HG03575 (cell line): Measurements from ENCODE around the gene AMOTL2.

ENCODE experiments used
- ATAC-seq: cut with Tn5 transposase; IDR thresholded peaks from one replicate; pipeline ENCODE4 v1.9.1; 2021; ENCODE audit not compliant: unreplicated experiment, insufficient number of reproducible peaks, low FRiP score; ENCODE audit errors: extremely low read depth

AMOTL2 gene

GRCh38 chr3:134374105-134374790 lies at the start of gene AMOTL2:
AMOTL2 (minus strand) TSS chr3:134374447; CDS start chr3:134371433, 3,014 bp downstream.
- no peak for ATAC-seq

GRCh38 chr3:134423153-134423552 lies 48.9 kb upstream of the AMOTL2 start:
- no peak for ATAC-seq

GRCh38 chr3:134419960-134420321 lies 45.7 kb upstream of the AMOTL2 start:
- ATAC-seq, result no peak

GRCh38 chr3:134419214-134419959 lies 45.1 kb upstream of the AMOTL2 start:
- ATAC-seq, result no peak

GRCh38 chr3:134409041-134409440 lies 34.8 kb upstream of the AMOTL2 start:
- ATAC-seq, result no peak

GRCh38 chr3:134407239-134407625 lies 33.0 kb upstream of the AMOTL2 start:
- ATAC-seq, result no peak

GRCh38 chr3:134406331-134407238 lies 32.3 kb upstream of the AMOTL2 start:
- no peak for ATAC-seq

GRCh38 chr3:134404366-134404885 lies 30.2 kb upstream of the AMOTL2 start:
- ATAC-seq, result no peak

GRCh38 chr3:134397755-134398154 lies 23.5 kb upstream of the AMOTL2 start:
- no peak for ATAC-seq

- no peak for ATAC-seq
Measured at GRCh38 chr3:134395103-134395502, 20.9 kb upstream of the AMOTL2 start.

GRCh38 chr3:134394380-134394779 lies 20.1 kb upstream of the AMOTL2 start:
- no peak for ATAC-seq

- no peak for ATAC-seq
Measured at GRCh38 chr3:134393074-134393473, 18.8 kb upstream of the AMOTL2 start.

- no peak for ATAC-seq
Measured at GRCh38 chr3:134392336-134392983, 18.2 kb upstream of the AMOTL2 start.

GRCh38 chr3:134389865-134390264 lies 15.6 kb upstream of the AMOTL2 start:
- ATAC-seq, result no peak

- no peak for ATAC-seq
Measured at GRCh38 chr3:134388788-134389485, 14.7 kb upstream of the AMOTL2 start.

- ATAC-seq, result no peak
Measured at GRCh38 chr3:134388292-134388691, 14.0 kb upstream of the AMOTL2 start.

GRCh38 chr3:134387293-134387692 lies 13.0 kb upstream of the AMOTL2 start:
- ATAC-seq, result no peak

GRCh38 chr3:134384963-134385362 lies 10.7 kb upstream of the AMOTL2 start:
- ATAC-seq, result no peak
